SK-N-SH (cell line): ENCODE results near the gene SSRP1.

Experiments
- CTCF ChIP-seq: fragments of 200-600 bp; sonication (generic); IDR thresholded peaks from 2 replicates; pipeline ENCODE4 v1.6.1; 2017; ENCODE audit warnings: antibody characterized with exemption, mild to moderate bottlenecking, moderate library complexity
- EP300 ChIP-seq, 2 experiments: IDR thresholded peaks; 2 replicates each; pipeline versions ENCODE4 v1.4.0 to v1.6.1; 2012; ENCODE audit warnings: borderline replicate concordance in 1 of 2, low read depth in 1 of 2, low read length in 1 of 2
- MEF2A ChIP-seq: IDR thresholded peaks from 2 replicates; pipeline ENCODE4 v1.4.0; 2012; ENCODE audit warnings: low read depth, borderline replicate concordance

DNA sequence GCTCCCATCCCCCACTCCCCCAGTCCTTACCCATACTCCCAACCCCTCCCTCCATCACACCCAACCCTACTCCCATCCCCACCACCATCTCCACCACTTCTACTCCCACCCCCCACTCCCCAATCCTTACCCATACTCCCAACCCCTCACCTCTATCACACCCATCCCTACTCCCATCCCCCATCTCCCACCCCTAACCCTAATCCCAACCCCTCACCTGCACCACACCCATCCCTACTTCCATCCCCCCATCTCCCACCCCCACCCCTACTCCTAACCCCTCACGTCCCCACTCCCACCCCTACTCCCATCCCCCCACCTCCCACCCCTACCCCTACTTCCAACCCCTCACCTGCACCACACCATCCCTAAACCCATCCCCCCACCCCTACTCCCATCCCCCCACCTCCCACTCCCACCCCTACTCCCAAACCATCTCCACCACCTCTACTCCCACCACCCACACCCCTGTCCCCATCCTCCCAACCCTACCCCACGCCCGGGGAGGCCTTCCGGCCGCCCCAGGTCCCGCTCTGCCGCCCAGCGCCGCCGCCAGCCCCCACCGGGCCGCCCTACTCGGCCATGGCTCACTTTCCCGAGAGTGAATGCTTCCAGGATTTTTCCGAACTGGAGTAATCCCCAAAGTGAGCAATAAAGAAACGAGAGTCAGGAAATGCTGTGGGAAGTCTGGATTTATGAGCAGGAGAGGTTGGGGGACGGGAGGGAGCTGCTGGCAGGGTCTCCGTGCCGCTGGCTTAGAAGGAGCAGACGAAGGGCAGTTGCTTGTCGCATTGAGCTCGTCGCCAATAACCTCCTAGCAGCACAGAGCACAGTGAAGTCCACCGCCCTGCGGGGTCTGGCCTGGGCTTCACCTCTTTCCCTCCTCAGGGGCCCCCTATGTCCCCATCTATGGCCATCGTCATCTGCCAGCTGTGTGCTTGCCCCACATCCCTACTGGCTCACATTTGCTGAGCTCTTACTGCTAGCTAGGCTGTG, 40.7 kb upstream of the SSRP1 start:
- TF ChIP-seq MEF2A: no peak
- no peak for TF ChIP-seq CTCF
- no peak for TF ChIP-seq EP300 (IDR thresholded peaks at IDR 0.05; ENCODE audit: borderline replicate concordance in 1 of 2, low read depth in 1 of 2, low read length in 1 of 2)
